Bronchial epithelial cell (primary cell): ENCODE data around the gene HOXB7. TPM values are rescaled to one million over a fixed set of nuclear protein-coding genes. Genes with fewer than 3 reads are reported as not detected.

Experiments used
- DNase-seq: peaks from one replicate; pipeline ENCODE4 v3.0.0-alpha.2; 2010; ENCODE audit warnings: low read depth
- FAIRE-seq: peaks from 2 replicates; lab custom pipeline; 2011; peaks lifted over from hg19 to GRCh38; lab: Jason Lieb, UNC
- H3K27me3 ChIP-seq: 2 replicates; pipeline ENCODE4 v1.5.1; 2011; ENCODE audit warnings: low read length; ENCODE audit not compliant: control insufficient read depth, insufficient read depth
- H3K36me3 ChIP-seq: 2 replicates; pipeline ENCODE4 v1.5.1; 2011; ENCODE audit warnings: low read length; ENCODE audit not compliant: control insufficient read depth, insufficient read depth
- H3K4me3 ChIP-seq: 2 replicates; pipeline ENCODE4 v1.5.1; 2011; ENCODE audit warnings: mild to moderate bottlenecking, low read depth, low read length, control low read depth
- total RNA-seq: library from RNA; depleted of rRNA; stranded (reverse); fragments of >200 nt; gene quantifications from 2 replicates; pipeline ENCODE4 v1.2.1, GENCODE V29; 2014
- TF ChIP-seq, protein P1 (sequence below): IDR thresholded peaks from 2 replicates; pipeline ENCODE4 v1.5.1; 2011; ENCODE audit warnings: mild to moderate bottlenecking, moderate library complexity, low read length, control low read depth, inconsistent platforms; ENCODE audit not compliant: insufficient read depth, severe bottlenecking

The HOXB7 gene
- total RNA-seq, 1 donor from 2014 or later = not detected

DNA sequence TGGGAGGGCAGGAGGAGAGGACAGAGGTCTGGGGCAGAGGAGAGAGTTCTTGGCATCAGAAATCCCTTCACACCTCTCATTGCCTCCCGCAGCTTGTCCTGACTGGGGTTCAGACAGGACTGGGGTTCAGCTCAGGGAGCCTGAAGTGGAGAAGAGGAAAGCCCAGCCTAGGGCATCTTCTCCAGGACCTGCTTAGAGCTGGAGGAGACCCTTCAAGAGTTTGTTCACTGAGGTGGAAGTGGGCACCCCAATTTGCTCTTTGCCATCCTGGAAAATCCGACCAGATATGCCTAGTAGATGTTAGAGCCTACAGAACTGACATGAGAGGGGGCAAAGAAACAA lies 22.8 kb downstream of the HOXB7 start:
- TF ChIP-seq, protein P1, sequence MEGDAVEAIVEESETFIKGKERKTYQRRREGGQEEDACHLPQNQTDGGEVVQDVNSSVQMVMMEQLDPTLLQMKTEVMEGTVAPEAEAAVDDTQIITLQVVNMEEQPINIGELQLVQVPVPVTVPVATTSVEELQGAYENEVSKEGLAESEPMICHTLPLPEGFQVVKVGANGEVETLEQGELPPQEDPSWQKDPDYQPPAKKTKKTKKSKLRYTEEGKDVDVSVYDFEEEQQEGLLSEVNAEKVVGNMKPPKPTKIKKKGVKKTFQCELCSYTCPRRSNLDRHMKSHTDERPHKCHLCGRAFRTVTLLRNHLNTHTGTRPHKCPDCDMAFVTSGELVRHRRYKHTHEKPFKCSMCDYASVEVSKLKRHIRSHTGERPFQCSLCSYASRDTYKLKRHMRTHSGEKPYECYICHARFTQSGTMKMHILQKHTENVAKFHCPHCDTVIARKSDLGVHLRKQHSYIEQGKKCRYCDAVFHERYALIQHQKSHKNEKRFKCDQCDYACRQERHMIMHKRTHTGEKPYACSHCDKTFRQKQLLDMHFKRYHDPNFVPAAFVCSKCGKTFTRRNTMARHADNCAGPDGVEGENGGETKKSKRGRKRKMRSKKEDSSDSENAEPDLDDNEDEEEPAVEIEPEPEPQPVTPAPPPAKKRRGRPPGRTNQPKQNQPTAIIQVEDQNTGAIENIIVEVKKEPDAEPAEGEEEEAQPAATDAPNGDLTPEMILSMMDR = no peak
- DNase-seq = no peak
- FAIRE-seq = no peak
- Histone ChIP-seq H3K27me3 (peaks cover 81% of the 10 kb centered on the region), H3K4me3 (no peak overlapping the region), H3K36me3 (no peaks in the 10 kb centered on the region)

DNA sequence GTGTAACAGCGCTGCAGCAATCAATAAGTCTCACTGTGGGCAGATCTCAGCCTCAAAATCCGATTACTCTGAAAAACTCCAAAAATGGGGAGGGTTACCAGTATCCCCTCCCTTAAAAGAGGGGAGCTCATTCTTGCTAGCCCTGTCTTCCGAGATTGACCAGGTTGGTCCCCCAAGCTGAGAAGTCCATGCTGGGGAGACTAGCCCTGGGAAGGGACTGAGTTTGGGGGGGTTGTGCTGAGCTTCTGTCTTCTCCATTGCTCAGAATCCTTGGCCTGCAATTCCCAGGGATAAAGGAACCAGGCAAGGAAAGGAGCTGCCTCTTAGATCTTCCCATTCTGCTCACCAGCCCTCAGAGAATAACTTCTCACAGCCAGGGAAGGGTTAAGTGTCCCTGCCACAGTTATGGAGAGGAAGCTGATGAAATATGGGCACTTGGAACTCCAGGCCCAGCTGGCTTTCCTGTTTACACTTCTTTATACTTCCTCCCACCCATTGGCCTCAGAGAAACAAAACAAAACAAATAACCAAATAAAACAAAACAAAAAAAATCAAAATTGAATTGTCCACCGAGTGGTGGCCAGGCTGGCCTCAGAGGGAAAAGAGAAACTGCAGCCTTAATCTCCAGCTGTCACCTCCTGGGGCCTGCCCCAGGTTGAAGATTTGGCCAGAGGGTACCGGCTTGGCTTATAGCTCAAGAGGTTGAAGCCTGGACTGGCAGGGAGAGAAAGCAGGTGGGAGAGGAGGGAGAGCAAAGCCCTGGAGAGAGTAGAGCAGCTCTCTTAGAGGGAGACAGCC lies 23.3 kb downstream of the HOXB7 start:
- peaks cover 81% of the 10 kb centered on the region for H3K27me3 ChIP-seq
- H3K36me3 ChIP-seq = no peaks in the 10 kb centered on the region
- H3K4me3 ChIP-seq = no peak overlapping the region
- DNase-seq (no peak), FAIRE-seq (no peak)
- TF ChIP-seq, protein P1 = no peak

DNA sequence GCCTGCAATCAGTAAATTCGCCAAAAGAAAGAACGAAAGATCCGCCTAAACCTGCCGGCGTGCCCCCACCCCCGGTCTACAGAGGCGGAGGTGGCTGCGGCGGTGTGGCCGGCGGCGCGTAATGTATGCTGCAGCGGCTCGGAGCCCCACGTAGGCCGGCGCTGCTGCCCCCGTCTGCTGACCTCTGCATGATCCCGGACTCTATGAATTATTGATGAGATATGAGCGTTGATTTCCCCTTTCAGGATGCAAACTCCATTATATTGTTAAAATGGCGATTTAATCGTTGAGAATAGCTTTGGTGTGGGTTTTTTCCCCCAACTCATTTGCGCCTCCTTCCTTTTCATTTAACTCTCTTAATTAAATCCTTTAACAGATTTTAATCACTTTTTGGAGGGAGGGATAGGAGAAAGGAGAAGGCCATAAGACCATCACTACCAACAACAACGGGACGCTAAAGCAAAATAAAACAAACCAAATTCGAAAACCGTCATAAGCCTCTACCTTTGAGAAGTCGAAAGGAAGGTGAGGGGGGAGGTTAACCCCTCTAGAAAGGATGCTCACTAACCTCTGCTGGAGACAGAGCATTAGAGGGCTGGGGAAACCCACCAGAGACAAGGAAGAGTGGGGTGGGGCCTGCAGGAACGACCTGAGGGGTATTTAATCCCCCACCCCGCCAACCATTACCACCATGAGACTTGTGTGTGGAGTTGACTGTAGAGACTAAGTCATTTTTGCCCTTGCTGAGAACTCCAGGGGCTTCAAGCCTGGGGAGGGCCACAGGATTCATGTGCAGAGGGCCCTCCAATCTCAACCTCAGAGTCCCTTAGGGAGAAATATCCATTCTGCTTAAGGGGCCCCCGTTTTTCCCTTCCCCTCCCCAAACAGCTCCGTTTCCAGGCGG lies 24.2 kb downstream of the HOXB7 start:
- Histone ChIP-seq H3K27me3 (peaks cover 83% of the 10 kb centered on the region), H3K36me3 (no peaks in the 10 kb centered on the region), H3K4me3 (no peak overlapping the region)

DNA sequence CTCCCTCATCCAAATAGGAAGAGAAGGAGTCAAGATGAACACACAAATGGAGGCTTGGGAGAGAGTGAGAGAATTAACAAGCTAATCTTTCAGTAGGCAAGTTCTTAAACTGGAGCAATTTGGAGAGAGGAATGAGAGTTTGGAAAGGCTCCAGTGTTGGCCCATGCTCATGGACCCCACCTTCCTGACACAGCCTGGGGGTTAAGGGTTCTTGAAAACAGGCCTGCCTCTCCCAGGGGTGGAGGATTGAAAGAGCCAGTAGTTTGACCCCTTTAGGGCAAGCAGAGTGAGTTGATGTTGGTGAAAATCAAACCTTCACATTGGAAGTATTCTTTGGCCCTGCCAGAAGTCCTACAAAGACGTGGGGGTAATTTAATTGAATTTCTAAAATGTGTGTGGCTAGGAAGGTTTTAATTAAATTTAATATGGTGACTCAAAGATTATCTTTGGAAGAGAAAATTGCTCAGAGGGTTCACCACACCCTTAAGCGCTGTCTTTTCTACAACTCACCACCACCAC lies 26.5 kb downstream of the HOXB7 start:
- TF ChIP-seq, protein P1 = no peak
- Histone ChIP-seq H3K4me3 (no peak overlapping the region), H3K36me3 (no peaks in the 10 kb centered on the region), H3K27me3 (peaks cover 86% of the 10 kb centered on the region)
- FAIRE-seq (no peak), DNase-seq (no peak)

More for the DNA sequence above, 24.2 kb downstream of the HOXB7 start:
- TF ChIP-seq, protein P1 = no peak
- DNase-seq = no peak
- no peak for FAIRE-seq

DNA sequence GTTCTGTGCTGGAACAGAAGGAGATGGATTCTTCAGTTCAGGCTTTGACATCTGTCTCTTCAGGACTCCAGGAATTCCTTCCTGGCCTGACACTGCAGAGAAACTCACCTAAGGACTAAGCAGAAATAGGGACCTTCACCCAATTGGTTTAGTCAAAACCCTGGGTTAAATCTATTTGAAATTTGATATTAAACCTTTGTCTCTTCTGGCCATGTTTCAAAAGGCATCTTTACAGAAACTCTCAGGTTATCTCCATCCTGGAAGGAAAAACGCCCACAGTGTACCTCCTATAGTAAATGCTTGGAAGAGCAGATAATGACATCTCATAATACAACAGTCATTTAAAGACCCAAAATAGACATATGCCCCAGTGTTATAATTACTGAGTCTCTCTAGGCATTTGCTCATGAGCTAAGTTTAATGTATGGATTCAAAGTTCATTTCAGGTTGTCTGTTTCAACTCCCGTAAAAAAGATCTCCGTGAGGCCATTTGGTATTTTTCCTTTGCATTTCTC lies 27.1 kb downstream of the HOXB7 start:
- DNase-seq (no peak), FAIRE-seq (no peak)
- Histone ChIP-seq H3K36me3 (no peaks in the 10 kb centered on the region), H3K27me3 (peaks cover 86% of the 10 kb centered on the region), H3K4me3 (no peak overlapping the region)
- TF ChIP-seq, protein P1 = no peak
